Umbilical cord (tissue), 1 donor: ENCODE results near the gene EIF6. TPM values are rescaled to one million over a fixed set of nuclear protein-coding genes. Genes with fewer than 3 reads are reported as not detected.

Experiments
- total RNA-seq: library from RNA; depleted of rRNA; stranded (reverse); fragments of >200 nt; gene quantifications from one replicate; pipeline ENCODE4 v1.2.3, GENCODE V29; 2014; ENCODE audit warnings: low replicate concordance; ENCODE audit not compliant: insufficient read depth

EIF6 gene
- total RNA-seq, 1 donor from 2014 or later: 72.9 TPM

Other genes starting within 250 kb of the EIF6 start
- gene TRPC4AP, start 192.0 kb downstream of the EIF6 start, total RNA-seq: 49.4 TPM
- gene EDEM2, start 137.4 kb downstream of the EIF6 start, total RNA-seq: 14.2 TPM
- gene PROCR, start 112.7 kb downstream of the EIF6 start, total RNA-seq: 44.5 TPM
- 0.24 TPM for gene MMP24, start 58.1 kb downstream of the EIF6 start, total RNA-seq
- 28.4 TPM for gene MMP24OS, start 6.7 kb downstream of the EIF6 start, total RNA-seq
- gene FAM83C, start 7.7 kb upstream of the EIF6 start, total RNA-seq: 0.72 TPM
- 9.1 TPM for gene UQCC1, start 127.2 kb upstream of the EIF6 start, total RNA-seq
- 6.5 TPM for gene GDF5, start 153.5 kb upstream of the EIF6 start, total RNA-seq
- gene CEP250, start 170.8 kb upstream of the EIF6 start, total RNA-seq: 3.9 TPM
- not detected for gene C20orf173, start 244.9 kb upstream of the EIF6 start, total RNA-seq